Neural cell (in vitro differentiated cells): ENCODE data around the gene DSG4.

Experiments used
- CTCF ChIP-seq: fragments of 450-650 bp; IDR thresholded peaks from 2 replicates; pipeline ENCODE4 v1.5.1; 2014; ENCODE audit warnings: antibody characterized with exemption, mild to moderate bottlenecking, moderate library complexity; ENCODE audit not compliant: poor library complexity, severe bottlenecking
- MXI1 ChIP-seq: fragments of 450-650 bp; conservative IDR thresholded peaks from 2 replicates; pipeline ENCODE4 v1.6.1; 2014; ENCODE audit warnings: antibody characterized with exemption, mild to moderate bottlenecking; ENCODE audit not compliant: poor library complexity, severe bottlenecking
- POLR2AphosphoS5 ChIP-seq: IDR thresholded peaks from 2 replicates; pipeline ENCODE4 v1.6.1; 2012

GRCh38 chr18:31426021-31426420 is 49.4 kb downstream of the DSG4 start:
- TF ChIP-seq MXI1 (no peak), POLR2AphosphoS5 (no peak), CTCF (no peak)
